Esophagus muscularis mucosa (tissue), 4 donors: ENCODE measurements around the gene TEKT1.

Experiments
- EP300 ChIP-seq: sonication (generic); formaldehyde crosslinking; IDR thresholded peaks from one replicate; pipeline ENCODE4 v1.6.1; 2017; ENCODE audit warnings: antibody characterized with exemption
- POLR2A ChIP-seq: fragments of 450-650 bp; IDR thresholded peaks from one replicate; pipeline ENCODE4 v1.6.1; 2017; ENCODE audit warnings: antibody characterized with exemption, moderate library complexity, mild to moderate bottlenecking, low read depth
- POLR2AphosphoS5 ChIP-seq, 2 donors: sonication (generic); formaldehyde crosslinking; IDR thresholded peaks; one replicate each; pipeline ENCODE4 v1.6.1; 2017; ENCODE audit warnings: antibody characterized with exemption in 2 of 2
- TF ChIP-seq, protein P1 (sequence below), 3 experiments: fragments of 200-600 bp in 2 of 3; fragments of 450-650 bp in 1 of 3; sonication (generic) in 2 of 3; IDR thresholded peaks; one replicate each; pipeline ENCODE4 v1.5.1; 2017 to 2019; ENCODE audit warnings: antibody characterized with exemption in 3 of 3, mild to moderate bottlenecking in 2 of 3, moderate library complexity in 1 of 3

DNA sequence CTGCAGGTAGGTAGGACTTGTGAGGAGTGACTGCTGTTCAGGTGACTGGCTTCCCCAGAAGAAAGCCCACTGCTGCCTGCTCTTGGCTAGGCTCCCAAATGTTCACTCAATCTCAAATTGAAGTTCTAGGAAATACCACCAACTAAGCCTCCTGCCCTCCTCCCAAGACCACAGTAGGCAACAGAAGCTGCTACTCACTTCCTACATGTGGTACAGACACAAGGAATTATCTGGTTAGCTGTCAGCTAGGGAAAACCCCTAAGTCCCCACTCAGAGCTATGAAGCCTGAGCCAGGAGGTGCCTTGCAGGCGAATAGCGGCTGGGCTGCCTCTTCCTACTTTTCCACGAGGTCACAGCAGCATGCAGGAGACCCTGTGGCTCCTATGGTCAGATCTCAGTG is 50.6 kb downstream of the TEKT1 start:
- TF ChIP-seq, protein P1, sequence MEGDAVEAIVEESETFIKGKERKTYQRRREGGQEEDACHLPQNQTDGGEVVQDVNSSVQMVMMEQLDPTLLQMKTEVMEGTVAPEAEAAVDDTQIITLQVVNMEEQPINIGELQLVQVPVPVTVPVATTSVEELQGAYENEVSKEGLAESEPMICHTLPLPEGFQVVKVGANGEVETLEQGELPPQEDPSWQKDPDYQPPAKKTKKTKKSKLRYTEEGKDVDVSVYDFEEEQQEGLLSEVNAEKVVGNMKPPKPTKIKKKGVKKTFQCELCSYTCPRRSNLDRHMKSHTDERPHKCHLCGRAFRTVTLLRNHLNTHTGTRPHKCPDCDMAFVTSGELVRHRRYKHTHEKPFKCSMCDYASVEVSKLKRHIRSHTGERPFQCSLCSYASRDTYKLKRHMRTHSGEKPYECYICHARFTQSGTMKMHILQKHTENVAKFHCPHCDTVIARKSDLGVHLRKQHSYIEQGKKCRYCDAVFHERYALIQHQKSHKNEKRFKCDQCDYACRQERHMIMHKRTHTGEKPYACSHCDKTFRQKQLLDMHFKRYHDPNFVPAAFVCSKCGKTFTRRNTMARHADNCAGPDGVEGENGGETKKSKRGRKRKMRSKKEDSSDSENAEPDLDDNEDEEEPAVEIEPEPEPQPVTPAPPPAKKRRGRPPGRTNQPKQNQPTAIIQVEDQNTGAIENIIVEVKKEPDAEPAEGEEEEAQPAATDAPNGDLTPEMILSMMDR (IDR thresholded peaks at IDR 0.05), result no peak
- TF ChIP-seq POLR2A, result no peak
- no peak for TF ChIP-seq POLR2AphosphoS5 (IDR thresholded peaks at IDR 0.05)
- TF ChIP-seq EP300, result no peak
